Mesenchymal stem cell (in vitro differentiated cells and primary cell): ENCODE data around the gene DDX31.

Experiments used
- DNase-seq: peaks from one replicate; pipeline ENCODE4 v3.0.0-alpha.2; 2013
- H2AFZ ChIP-seq: one replicate; pipeline ENCODE4 v1.6.1; 2013; ENCODE audit warnings: low read depth, mild to moderate bottlenecking, control low read depth, inconsistent platforms, low read length, moderate library complexity
- H2AK5ac ChIP-seq: 2 replicates; pipeline ENCODE4 v1.6.1; 2013; ENCODE audit warnings: low read length, moderate library complexity, mild to moderate bottlenecking, inconsistent platforms; ENCODE audit not compliant: severe bottlenecking
- H2BK120ac ChIP-seq: one replicate; pipeline ENCODE4 v1.6.1; 2013; ENCODE audit warnings: low read depth, mild to moderate bottlenecking, inconsistent platforms, low read length, moderate library complexity
- H2BK12ac ChIP-seq, 2 experiments: one replicate each; pipeline ENCODE4 v1.6.1; 2013; ENCODE audit warnings: inconsistent platforms in 2 of 2, low read length in 2 of 2, mild to moderate bottlenecking in 2 of 2, moderate library complexity in 2 of 2, control low read depth in 1 of 2
- H2BK15ac ChIP-seq: one replicate; pipeline ENCODE4 v1.6.1; 2013; ENCODE audit warnings: mild to moderate bottlenecking, low read depth, inconsistent platforms; ENCODE audit not compliant: poor library complexity, severe bottlenecking
- H2BK5ac ChIP-seq: 2 replicates; pipeline ENCODE4 v1.6.1; 2013; ENCODE audit warnings: low read depth, mild to moderate bottlenecking, low read length, control low read depth, inconsistent platforms; ENCODE audit not compliant: poor library complexity, severe bottlenecking
- H3K14ac ChIP-seq, 2 experiments: one replicate each; pipeline ENCODE4 v1.6.1; 2013; ENCODE audit warnings: inconsistent platforms in 2 of 2, low read length in 2 of 2, control low read depth in 1 of 2, mild to moderate bottlenecking in 1 of 2, moderate library complexity in 1 of 2
- H3K18ac ChIP-seq, 2 experiments: one replicate each; pipeline ENCODE4 v1.6.1; 2013; ENCODE audit warnings: inconsistent platforms in 2 of 2, low read length in 2 of 2, control low read depth in 1 of 2, low read depth in 1 of 2, mild to moderate bottlenecking in 1 of 2
- H3K23ac ChIP-seq, 2 experiments: one replicate each; pipeline ENCODE4 v1.6.1; 2013; ENCODE audit warnings: inconsistent platforms in 2 of 2, low read length in 2 of 2, mild to moderate bottlenecking in 2 of 2, moderate library complexity in 2 of 2, control low read depth in 1 of 2
- H3K27ac ChIP-seq: 2 replicates; pipeline ENCODE4 v1.5.1; 2013; ENCODE audit warnings: mild to moderate bottlenecking, moderate library complexity, low read length, control low read depth, inconsistent platforms; ENCODE audit not compliant: poor library complexity, severe bottlenecking
- H3K27me3 ChIP-seq, 2 experiments: 2 replicates each; pipeline versions ENCODE4 v1.6.1 to v1.7.0; 2013; ENCODE audit warnings: low read length in 2 of 2, mild to moderate bottlenecking in 2 of 2, moderate library complexity in 2 of 2, control low read depth in 1 of 2, inconsistent platforms in 1 of 2; ENCODE audit not compliant: control insufficient read depth in 1 of 2, insufficient read depth in 1 of 2
- H3K36me3 ChIP-seq, 2 experiments: 2 replicates each; pipeline versions ENCODE4 v1.6.1 to v1.7.0; 2013; ENCODE audit warnings: low read length in 2 of 2, control low read depth in 1 of 2, inconsistent platforms in 1 of 2, low read depth in 1 of 2, mild to moderate bottlenecking in 1 of 2; ENCODE audit not compliant: insufficient read depth in 2 of 2, control insufficient read depth in 1 of 2
- H3K4ac ChIP-seq, 2 experiments: one replicate each; pipeline ENCODE4 v1.6.1; 2013; ENCODE audit warnings: inconsistent platforms in 2 of 2, low read length in 2 of 2, mild to moderate bottlenecking in 2 of 2, moderate library complexity in 2 of 2, control low read depth in 1 of 2, low read depth in 1 of 2
- H3K4me1 ChIP-seq: 2 replicates; pipeline ENCODE4 v1.6.1; 2013; ENCODE audit warnings: low read depth, low read length, control low read depth; ENCODE audit not compliant: control insufficient read depth, insufficient read depth
- H3K4me2 ChIP-seq: 2 replicates; pipeline ENCODE4 v1.6.1; 2013; ENCODE audit warnings: low read length, mild to moderate bottlenecking, inconsistent platforms; ENCODE audit not compliant: poor library complexity, severe bottlenecking
- H3K4me3 ChIP-seq, 2 experiments: 2 replicates each; pipeline versions ENCODE4 v1.5.1 to v1.7.0; 2013; ENCODE audit warnings: low read length in 2 of 2, mild to moderate bottlenecking in 2 of 2, control low read depth in 1 of 2, low read depth in 1 of 2; ENCODE audit not compliant: insufficient read depth in 1 of 2
- H3K79me1 ChIP-seq: replicated peaks from 2 replicates; pipeline ENCODE4 v1.6.1; 2013; ENCODE audit warnings: mild to moderate bottlenecking, control low read depth, low read length, inconsistent platforms; ENCODE audit not compliant: poor library complexity, severe bottlenecking
- H3K9ac ChIP-seq: 2 replicates; pipeline ENCODE4 v1.7.0; 2013; ENCODE audit warnings: mild to moderate bottlenecking, low read length, moderate library complexity
- H3K9me3 ChIP-seq: 2 replicates; pipeline ENCODE4 v1.7.0; 2013; ENCODE audit warnings: mild to moderate bottlenecking, low read length; ENCODE audit not compliant: control insufficient read depth
- H4K8ac ChIP-seq: one replicate; pipeline ENCODE4 v1.6.1; 2013; ENCODE audit warnings: inconsistent platforms, mild to moderate bottlenecking, low read length, moderate library complexity
- H4K91ac ChIP-seq: one replicate; pipeline ENCODE4 v1.6.1; 2013; ENCODE audit warnings: mild to moderate bottlenecking, low read length, inconsistent platforms
- WGBS: methylation state at CpG from one replicate; pipeline ENCODE4 v1.1.7; 2013; ENCODE audit warnings: mixed read lengths; 5-methylcytosine and 5-hydroxymethylcytosine counted together

DDX31 gene

DNA sequence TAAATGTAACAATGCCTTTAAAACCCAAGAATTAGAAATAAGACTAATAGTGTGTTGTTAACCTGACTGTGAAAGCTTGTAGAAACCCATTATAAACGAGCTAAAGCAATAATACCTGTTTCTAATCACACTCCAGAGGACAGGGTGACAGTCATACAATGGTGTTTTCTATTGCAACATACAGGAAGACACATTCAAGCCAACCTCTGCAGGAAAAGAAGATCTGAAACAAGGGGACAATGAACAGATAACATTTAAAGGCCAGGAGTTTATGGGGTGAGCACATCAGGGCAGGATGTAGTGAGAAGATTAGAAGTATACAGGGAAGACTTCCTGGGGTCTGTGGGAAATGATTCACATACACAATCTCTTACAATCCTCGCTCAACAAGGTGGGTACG lies 73.6 kb downstream of the DDX31 start:
- Histone ChIP-seq H3K18ac (no peak overlapping the region), H2AK5ac (no peak overlapping the region), H2BK15ac (no peak overlapping the region), H3K4ac (no peak overlapping the region), H3K36me3 (peaks cover 45 to 70% of the 10 kb centered on the region in 2 experiments), H3K23ac (no peak overlapping the region), H3K79me1 (peaks cover 16% of the 10 kb centered on the region), H3K9me3 (no peaks in the 10 kb centered on the region), H3K27me3 (peaks cover 13 to 14% of the 10 kb centered on the region in 2 experiments), H3K4me2 (no peak overlapping the region), H3K27ac (no peak overlapping the region), H3K14ac (no peak overlapping the region), H2BK120ac (no peak overlapping the region), H3K4me3 (no peak overlapping the region), H4K8ac (no peak overlapping the region), H2AFZ (no peak overlapping the region), H2BK12ac (no peak overlapping the region), H3K4me1 (peaks cover 3% of the 10 kb centered on the region), H3K9ac (no peak overlapping the region), H4K91ac (no peak overlapping the region), H2BK5ac (no peak overlapping the region)
- no peak for DNase-seq
- WGBS, result 93% methylated on average over 2 of the region's 3 CpGs

DNA sequence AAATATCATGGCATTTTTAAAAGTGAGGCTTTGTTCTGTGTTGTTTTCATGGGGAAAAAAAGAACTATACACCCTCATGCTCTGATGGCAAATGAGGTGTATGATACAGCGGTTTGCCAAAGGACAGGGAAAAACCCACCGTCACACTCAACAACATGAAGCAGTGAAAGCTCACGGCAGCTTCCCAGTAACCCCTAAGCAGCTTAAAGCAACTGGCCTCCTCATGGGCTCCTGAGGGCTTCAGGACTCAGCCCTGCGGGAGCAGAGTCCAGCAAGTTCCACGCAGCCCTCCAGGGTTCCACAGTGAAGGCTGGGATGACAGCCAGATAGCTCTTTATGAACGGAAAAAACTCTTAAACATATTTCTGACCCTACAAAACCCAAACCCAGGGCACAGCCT lies 74.5 kb downstream of the DDX31 start:
- H3K4ac ChIP-seq, result no peak overlapping the region
- no peaks in the 10 kb centered on the region for H3K9me3 ChIP-seq
- H3K4me3 ChIP-seq, result no peak overlapping the region
- no peak for DNase-seq
- H3K9ac ChIP-seq, result no peak overlapping the region
- H3K23ac ChIP-seq, result no peak overlapping the region
- no peak overlapping the region for H3K18ac ChIP-seq
- H3K79me1 ChIP-seq, result peaks cover 16% of the 10 kb centered on the region
- no peak overlapping the region for H4K8ac ChIP-seq
- no peak overlapping the region for H2AFZ ChIP-seq
- H2BK12ac ChIP-seq, result no peak overlapping the region
- H2AK5ac ChIP-seq, result no peak overlapping the region
- H3K4me1 ChIP-seq, result peaks cover 9% of the 10 kb centered on the region
- no peak overlapping the region for H3K4me2 ChIP-seq
- H2BK5ac ChIP-seq, result no peak overlapping the region
- H2BK15ac ChIP-seq, result no peak overlapping the region
- 99% methylated on average over 6 of the region's 6 CpGs for WGBS
- H3K27ac ChIP-seq, result no peak overlapping the region
- H2BK120ac ChIP-seq, result no peak overlapping the region
- H3K36me3 ChIP-seq, result peaks cover 37 to 62% of the 10 kb centered on the region in 2 experiments
- peaks cover 19 to 23% of the 10 kb centered on the region in 2 experiments for H3K27me3 ChIP-seq
- no peak overlapping the region for H3K14ac ChIP-seq
- H4K91ac ChIP-seq, result no peak overlapping the region

DNA sequence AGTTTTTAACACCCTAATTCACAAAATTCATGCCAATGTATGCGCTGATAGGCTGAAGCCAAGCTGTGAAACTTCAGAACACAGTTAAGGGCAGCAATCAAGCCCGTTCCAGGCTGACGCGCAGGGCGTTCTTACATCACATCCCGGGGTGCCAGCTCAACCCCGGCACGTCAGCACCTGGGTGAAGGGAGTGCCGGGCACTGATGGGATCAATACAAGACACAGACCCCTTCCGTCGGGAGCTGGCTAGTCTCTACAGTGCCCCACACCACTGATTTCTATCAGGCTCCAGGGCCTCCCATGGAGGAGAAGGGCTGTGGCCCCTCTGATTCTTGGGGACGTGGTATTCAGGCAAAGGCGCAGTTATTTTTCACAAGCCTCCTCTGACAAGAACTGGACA lies 75.4 kb downstream of the DDX31 start:
- WGBS, result 97% methylated on average over 13 of the region's 13 CpGs
- DNase-seq, result no peak

DNA sequence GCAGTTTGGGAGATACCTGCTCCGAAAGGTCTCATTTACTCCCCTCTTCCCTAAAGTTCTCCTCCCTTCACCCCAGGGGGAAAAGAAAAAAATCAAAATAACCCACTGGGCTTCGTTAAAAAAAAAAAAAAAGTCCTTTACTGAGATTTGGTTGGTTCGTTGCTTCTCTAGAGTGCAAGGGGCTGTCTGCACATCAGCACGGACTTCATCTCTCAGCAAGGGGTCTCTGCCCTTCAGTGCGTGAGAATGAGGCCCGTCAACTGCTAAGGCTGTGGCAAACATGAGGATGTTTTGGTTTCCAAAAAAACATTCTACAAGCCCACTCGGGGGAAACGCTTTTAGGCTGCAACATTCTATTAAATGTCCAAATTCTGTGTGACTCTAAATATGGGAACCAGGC lies 77.3 kb downstream of the DDX31 start:
- H2BK120ac ChIP-seq, result no peak overlapping the region
- H4K91ac ChIP-seq, result no peak overlapping the region
- no peak overlapping the region for H3K4ac ChIP-seq
- no peak overlapping the region for H3K23ac ChIP-seq
- no peak for DNase-seq
- H3K18ac ChIP-seq, result no peak overlapping the region
- no peak overlapping the region for H3K4me2 ChIP-seq
- H2BK5ac ChIP-seq, result no peak overlapping the region
- no peak overlapping the region for H3K4me3 ChIP-seq
- H3K9me3 ChIP-seq, result no peaks in the 10 kb centered on the region
- peaks cover 24 to 39% of the 10 kb centered on the region in 2 experiments for H3K36me3 ChIP-seq
- H2AFZ ChIP-seq, result no peak overlapping the region
- H3K27ac ChIP-seq, result no peak overlapping the region
- H3K79me1 ChIP-seq, result peaks cover 9% of the 10 kb centered on the region
- H3K4me1 ChIP-seq, result peaks cover 22% of the 10 kb centered on the region
- no peak overlapping the region for H4K8ac ChIP-seq
- H2BK12ac ChIP-seq, result no peak overlapping the region
- H2BK15ac ChIP-seq, result no peak overlapping the region
- H2AK5ac ChIP-seq, result no peak overlapping the region
- H3K9ac ChIP-seq, result no peak overlapping the region
- no peak overlapping the region for H3K14ac ChIP-seq
- peaks cover 45 to 50% of the 10 kb centered on the region in 2 experiments for H3K27me3 ChIP-seq
- WGBS, result 50% methylated on average over 7 of the region's 8 CpGs

More for the DNA sequence above, 75.4 kb downstream of the DDX31 start:
- H3K9me3 ChIP-seq, result no peaks in the 10 kb centered on the region
- H3K14ac ChIP-seq, result no peak overlapping the region
- no peak overlapping the region for H3K18ac ChIP-seq
- H2AK5ac ChIP-seq, result no peak overlapping the region
- no peak overlapping the region for H2BK12ac ChIP-seq
- H3K27ac ChIP-seq, result no peak overlapping the region
- peaks cover 9% of the 10 kb centered on the region for H3K79me1 ChIP-seq
- no peak overlapping the region for H3K4me3 ChIP-seq
- no peak overlapping the region for H2BK5ac ChIP-seq
- H3K4me2 ChIP-seq, result no peak overlapping the region
- peaks cover 17% of the 10 kb centered on the region for H3K4me1 ChIP-seq
- peaks cover 30 to 53% of the 10 kb centered on the region in 2 experiments for H3K36me3 ChIP-seq
- no peak overlapping the region for H2BK15ac ChIP-seq
- H3K27me3 ChIP-seq, result peaks cover 28 to 31% of the 10 kb centered on the region in 2 experiments
- H2AFZ ChIP-seq, result no peak overlapping the region
- no peak overlapping the region for H4K91ac ChIP-seq
- H4K8ac ChIP-seq, result no peak overlapping the region
- H3K4ac ChIP-seq, result no peak overlapping the region
- H3K9ac ChIP-seq, result no peak overlapping the region
- no peak overlapping the region for H2BK120ac ChIP-seq
- H3K23ac ChIP-seq, result no peak overlapping the region
